Astrocyte of the spinal cord (primary cell): ENCODE data around the gene SLAMF1.

Source experiments
- DNase-seq: peaks from one replicate; pipeline ENCODE4 v3.0.0; 2011; ENCODE audit warnings: low read depth, low spot score
- H3K4me3 ChIP-seq: 2 replicates; pipeline ENCODE4 v1.5.1; 2011; ENCODE audit warnings: low read depth, mild to moderate bottlenecking, low read length, moderate library complexity
- in situ Hi-C: cut with HindIII; loops from 2 replicates; pipeline ENCODE4 v1.10.0; 2017; ENCODE audit warnings: low sequenced_read_pairs
- TF ChIP-seq, protein P1 (sequence below): IDR thresholded peaks from 2 replicates; pipeline ENCODE4 v1.5.1; 2012; ENCODE audit warnings: low read depth, mild to moderate bottlenecking, low read length, inconsistent platforms

SLAMF1 gene

DNA sequence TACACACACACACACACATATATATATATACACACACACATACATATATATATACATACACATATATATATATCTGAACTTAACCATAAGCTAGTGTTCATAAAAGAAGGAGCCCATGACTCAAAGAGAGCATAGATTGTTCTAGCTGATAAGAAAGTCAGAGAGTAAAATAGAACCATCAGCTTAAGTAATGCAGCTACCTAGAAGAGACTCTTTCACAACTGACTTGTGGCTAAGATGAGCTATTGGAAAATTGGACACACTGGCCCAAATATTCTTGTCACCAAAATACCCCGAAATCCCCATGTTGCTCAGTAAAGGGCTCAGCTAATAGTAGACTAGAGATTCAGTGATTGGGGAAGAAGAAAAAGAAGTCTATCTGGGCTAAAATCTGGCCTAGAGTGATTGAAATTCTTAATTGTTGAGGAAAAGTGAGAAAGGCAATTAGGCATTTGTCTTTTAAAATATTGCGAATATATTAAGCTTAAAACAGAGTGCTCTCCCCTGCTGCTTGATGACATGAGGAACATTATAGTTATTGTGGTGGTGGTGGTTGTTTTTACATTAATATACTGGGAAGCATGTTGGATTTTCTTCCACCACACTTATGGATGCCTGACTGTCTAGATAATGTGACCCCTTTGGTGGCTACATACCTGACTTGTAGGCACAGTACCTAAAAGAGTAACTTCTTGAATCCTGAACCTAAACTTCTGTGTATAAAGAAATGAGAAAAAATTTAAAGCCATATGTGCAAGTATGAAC, 6.3 kb downstream of the SLAMF1 start:
- in situ Hi-C loops, result no loop called here
- TF ChIP-seq, protein P1, sequence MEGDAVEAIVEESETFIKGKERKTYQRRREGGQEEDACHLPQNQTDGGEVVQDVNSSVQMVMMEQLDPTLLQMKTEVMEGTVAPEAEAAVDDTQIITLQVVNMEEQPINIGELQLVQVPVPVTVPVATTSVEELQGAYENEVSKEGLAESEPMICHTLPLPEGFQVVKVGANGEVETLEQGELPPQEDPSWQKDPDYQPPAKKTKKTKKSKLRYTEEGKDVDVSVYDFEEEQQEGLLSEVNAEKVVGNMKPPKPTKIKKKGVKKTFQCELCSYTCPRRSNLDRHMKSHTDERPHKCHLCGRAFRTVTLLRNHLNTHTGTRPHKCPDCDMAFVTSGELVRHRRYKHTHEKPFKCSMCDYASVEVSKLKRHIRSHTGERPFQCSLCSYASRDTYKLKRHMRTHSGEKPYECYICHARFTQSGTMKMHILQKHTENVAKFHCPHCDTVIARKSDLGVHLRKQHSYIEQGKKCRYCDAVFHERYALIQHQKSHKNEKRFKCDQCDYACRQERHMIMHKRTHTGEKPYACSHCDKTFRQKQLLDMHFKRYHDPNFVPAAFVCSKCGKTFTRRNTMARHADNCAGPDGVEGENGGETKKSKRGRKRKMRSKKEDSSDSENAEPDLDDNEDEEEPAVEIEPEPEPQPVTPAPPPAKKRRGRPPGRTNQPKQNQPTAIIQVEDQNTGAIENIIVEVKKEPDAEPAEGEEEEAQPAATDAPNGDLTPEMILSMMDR, result no peak
- H3K4me3 ChIP-seq, result no peak overlapping the region
- DNase-seq, result no peak

DNA sequence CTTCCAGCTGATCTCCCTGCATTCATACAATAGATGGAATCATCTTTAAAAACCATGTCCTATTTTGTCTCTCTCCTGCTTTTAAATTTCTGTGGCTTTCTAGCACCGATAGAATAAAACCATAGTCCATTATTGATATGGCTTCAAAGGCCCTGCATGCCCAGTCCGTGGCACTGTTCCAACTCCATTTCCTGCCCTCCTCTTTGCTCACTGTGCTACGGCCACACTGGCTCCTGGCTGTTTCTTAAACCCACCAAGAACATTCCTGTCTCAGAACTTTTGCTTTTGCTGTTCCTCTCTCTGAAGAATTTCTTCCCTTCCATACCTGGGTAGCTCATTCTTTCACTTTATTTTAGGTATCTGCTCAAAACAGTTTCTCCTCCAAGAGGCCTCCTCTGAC, 7.2 kb downstream of the SLAMF1 start:
- in situ Hi-C loops, result no loop called here
- DNase-seq, result peak; percentile 3
- TF ChIP-seq, protein P1, result no peak
- no peak overlapping the region for H3K4me3 ChIP-seq

DNA sequence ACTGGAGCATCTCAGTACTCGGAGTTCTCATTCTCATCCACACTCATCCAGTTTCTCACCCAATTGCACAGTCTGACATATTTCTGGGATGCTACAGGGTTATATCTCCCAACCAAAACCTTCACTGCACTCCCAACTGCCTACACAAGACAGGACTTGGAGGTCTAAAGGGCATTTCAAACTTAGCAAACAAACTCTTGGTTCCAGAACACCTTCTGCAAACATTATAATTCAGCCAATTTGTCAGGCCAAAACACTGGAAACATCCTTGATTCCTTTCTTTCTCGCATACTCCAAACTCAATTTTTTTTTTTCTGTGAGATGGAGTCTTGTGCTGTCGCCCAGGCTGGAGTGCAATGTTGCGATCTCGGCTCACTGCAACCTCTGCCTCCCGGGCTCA, 7.9 kb downstream of the SLAMF1 start:
- H3K4me3 ChIP-seq, result no peak overlapping the region
- TF ChIP-seq, protein P1, result no peak
- in situ Hi-C loops, result no loop called here
- no peak for DNase-seq

DNA sequence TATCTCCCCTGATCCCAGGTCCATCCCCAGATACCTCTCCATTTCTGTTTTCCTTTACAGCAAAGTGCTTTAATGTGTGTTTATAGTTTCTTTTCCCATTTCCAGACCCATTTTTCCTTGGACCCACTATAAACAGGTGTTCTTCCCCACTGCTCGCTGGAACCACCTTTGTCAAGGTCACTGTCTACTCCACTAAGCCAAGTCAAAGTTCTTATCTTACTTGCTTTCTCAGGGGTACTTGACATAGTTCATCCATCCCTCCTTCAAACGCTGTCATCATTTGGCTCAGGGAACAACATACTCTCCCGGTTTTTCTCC, 8.3 kb downstream of the SLAMF1 start:
- DNase-seq, result no peak
- H3K4me3 ChIP-seq, result no peak overlapping the region
- TF ChIP-seq, protein P1, result no peak

DNA sequence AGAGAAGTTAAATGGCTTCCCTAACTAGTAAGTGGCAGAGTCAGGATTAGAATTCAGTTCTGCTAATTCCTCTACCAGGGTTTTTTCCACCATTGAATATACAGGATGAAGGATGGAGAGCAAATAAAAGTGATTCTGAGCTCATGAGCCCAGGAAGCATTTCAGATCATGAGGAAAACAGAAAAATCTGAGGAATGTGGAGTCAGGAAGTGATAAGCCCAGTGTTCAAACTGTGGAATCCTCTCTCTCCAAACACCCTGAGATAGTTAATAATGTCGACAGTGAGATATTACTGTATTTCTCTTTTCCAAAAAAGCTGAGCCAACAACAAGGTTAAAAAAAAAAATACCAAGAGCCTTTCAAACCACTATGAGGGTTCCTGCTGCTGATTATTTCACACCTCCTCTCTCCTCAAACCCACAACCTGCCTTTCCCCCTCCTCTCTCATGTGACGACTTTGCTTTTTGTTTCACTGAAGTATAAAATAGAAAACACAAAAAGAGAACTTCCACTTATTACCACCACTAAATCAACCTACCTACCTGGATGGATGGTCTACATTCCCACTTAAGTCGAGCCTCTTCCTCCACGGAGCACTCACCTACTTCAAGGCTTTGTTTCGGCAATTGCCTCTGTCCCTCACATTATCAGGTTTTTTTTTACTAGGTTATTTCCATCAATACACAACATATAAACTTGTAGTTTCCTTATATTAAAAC, 8.9 kb downstream of the SLAMF1 start:
- no peak overlapping the region for H3K4me3 ChIP-seq
- TF ChIP-seq, protein P1, result no peak
- in situ Hi-C loops, result no loop called here
- no peak for DNase-seq

More for the DNA sequence above, 8.3 kb downstream of the SLAMF1 start:
- in situ Hi-C loops, result no loop called here

DNA sequence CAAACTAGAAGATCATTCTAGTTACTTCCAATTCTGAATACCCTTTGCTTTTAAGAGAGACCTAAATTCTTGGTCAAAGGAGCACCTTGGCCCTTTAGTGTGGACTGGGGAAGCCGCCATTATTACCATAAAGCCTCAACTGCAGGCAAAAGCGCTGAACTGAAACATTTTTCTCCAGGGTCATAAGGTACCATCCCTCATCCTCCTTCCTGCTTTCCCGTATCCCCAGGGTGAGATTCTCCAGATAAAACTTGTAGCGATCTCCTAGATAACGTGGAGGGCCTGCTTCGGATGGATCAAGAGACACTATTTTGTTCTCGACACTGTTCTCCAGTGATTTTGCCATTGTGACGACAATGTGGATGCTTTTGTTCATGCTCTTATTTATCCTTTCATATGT, 9.8 kb downstream of the SLAMF1 start:
- TF ChIP-seq, protein P1, result no peak
- H3K4me3 ChIP-seq, result no peak overlapping the region
- DNase-seq, result no peak
- in situ Hi-C loops, result no loop called here
